Panc1 (cell line): ENCODE measurements around the gene TANGO6. TPM values are rescaled to one million over a fixed set of nuclear protein-coding genes. Genes with fewer than 3 reads are reported as not detected.

Experiments used
- ATAC-seq: fragments of 200-7000 bp; cut with Tn5 transposase; 2 replicates; pipeline ENCODE4 v1.9.1; 2020; ENCODE audit warnings: mild to moderate bottlenecking, moderate library complexity
- BruUV-seq: library from RNA; stranded (reverse); fragments of 400-500 nt; replicated peaks from 2 replicates; lab custom pipeline; 2021; lab: Mats Ljungman, UMichigan
- CTCF ChIA-PET: fragments of 300-600 bp; sonication (Branson Sonifier 250); formaldehyde crosslinking; loops from one replicate; lab custom pipeline; 2022; ENCODE audit warnings: antibody characterized with exemption; lab: Charles Lee
- POLR2A ChIA-PET: fragments of 300-600 bp; sonication (Branson Sonifier 250); formaldehyde crosslinking; loops from one replicate; lab custom pipeline; 2022; ENCODE audit warnings: antibody characterized with exemption; lab: Charles Lee
- DNase-seq: peaks from one replicate; pipeline ENCODE4 v3.0.0-alpha.2; 2010; ENCODE audit warnings: low read depth, low spot score
- H3K27ac ChIP-seq: 2 replicates; pipeline ENCODE4 v1.5.1; 2011; ENCODE audit warnings: mild to moderate bottlenecking, low read length, inconsistent platforms
- H3K27me3 ChIP-seq: fragments of 200-500 bp; sonication (Bioruptor generic); 2 replicates; pipeline ENCODE4 v1.6.0; 2014; ENCODE audit warnings: low read length, inconsistent platforms; ENCODE audit not compliant: control insufficient read depth, insufficient read depth
- H3K36me3 ChIP-seq: fragments of 200-500 bp; sonication (Bioruptor generic); 2 replicates; pipeline ENCODE4 v1.5.1; 2014; ENCODE audit warnings: inconsistent platforms, mild to moderate bottlenecking, low read length, moderate library complexity; ENCODE audit not compliant: control insufficient read depth, insufficient read depth
- H3K4me1 ChIP-seq: 2 replicates; pipeline ENCODE4 v1.5.1; 2011; ENCODE audit warnings: inconsistent platforms, mild to moderate bottlenecking, low read length, moderate library complexity; ENCODE audit not compliant: control insufficient read depth, insufficient read depth
- H3K4me3 ChIP-seq, 2 experiments: 2 replicates each; pipeline ENCODE4 v1.5.1; 2011 to 2012; ENCODE audit warnings: low read depth in 2 of 2, low read length in 2 of 2, mild to moderate bottlenecking in 2 of 2, inconsistent platforms in 1 of 2, moderate library complexity in 1 of 2
- H3K9me3 ChIP-seq: fragments of 200-500 bp; sonication (Bioruptor generic); 2 replicates; pipeline ENCODE4 v1.5.1; 2014; ENCODE audit warnings: low read depth, mild to moderate bottlenecking, inconsistent platforms, low read length, moderate library complexity; ENCODE audit not compliant: control insufficient read depth, insufficient read depth
- CTCF ChIP-seq: fragments of 450-650 bp; IDR thresholded peaks from 2 replicates; pipeline ENCODE4 v1.5.1; 2017; ENCODE audit warnings: mild to moderate bottlenecking
- POLR2AphosphoS5 ChIP-seq: IDR thresholded peaks from 2 replicates; pipeline ENCODE4 v1.6.1; 2012; ENCODE audit warnings: mild to moderate bottlenecking, low read depth, low read length, moderate library complexity
- REST ChIP-seq, 2 experiments: IDR thresholded peaks; 2 replicates each; pipeline ENCODE4 v1.6.1; 2011 to 2012; ENCODE audit warnings: low read depth in 2 of 2, control low read depth in 1 of 2, low read length in 1 of 2, mild to moderate bottlenecking in 1 of 2, moderate library complexity in 1 of 2; ENCODE audit not compliant: insufficient read depth in 1 of 2
- SIN3A ChIP-seq: IDR thresholded peaks from 2 replicates; pipeline ENCODE4 v1.6.1; 2012; ENCODE audit warnings: low read depth, mild to moderate bottlenecking, low read length, moderate library complexity, borderline replicate concordance; ENCODE audit not compliant: insufficient read depth
- TCF7L2 ChIP-seq: IDR thresholded peaks from 2 replicates; pipeline ENCODE4 v1.6.1; 2011; ENCODE audit warnings: mild to moderate bottlenecking, low read depth, low read length, inconsistent platforms
- in situ Hi-C: cut with HindIII; loops from 2 replicates; pipeline ENCODE4 v1.10.0; 2016; ENCODE audit warnings: low sequenced_read_pairs, low pct_unique_long_range_greater_than_20kb
- intact Hi-C: fragments of 100-400 bp; cut with micrococcal nuclease; formaldehyde crosslinking; loops from one replicate; pipeline ENCODE4 v1.10.0; 2022; ENCODE audit not compliant: unreplicated experiment
- total RNA-seq: library from RNA; stranded (reverse); gene quantifications from one replicate; pipeline ENCODE4 v1.2.1, GENCODE V29; 2021; ENCODE audit not compliant: unreplicated experiment

Gene TANGO6
- total RNA-seq, 1 experiment from 2014 or later: 11.0 TPM

DNA sequence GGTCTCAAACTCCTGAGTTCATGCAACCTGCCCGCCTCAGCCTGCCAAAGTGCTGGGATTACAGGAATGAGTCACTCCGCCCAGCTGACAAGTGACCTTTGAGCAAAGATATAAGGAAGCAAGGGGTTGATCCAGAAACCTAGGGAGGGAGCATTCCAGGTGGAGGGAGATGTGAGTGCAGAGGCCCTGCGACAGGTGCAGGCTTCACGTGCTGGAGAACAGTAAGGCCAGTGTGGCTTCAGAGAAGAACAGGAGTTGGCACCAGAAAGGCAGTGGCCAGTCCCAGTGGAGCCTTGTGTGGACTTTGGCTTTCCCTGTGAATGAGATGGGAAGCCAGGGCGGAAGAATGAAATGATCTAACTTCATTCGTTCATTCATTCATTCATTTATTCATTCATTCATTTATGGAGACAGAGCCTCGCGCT lies 188.6 kb downstream of the TANGO6 start:
- H3K4me3 ChIP-seq: no peak overlapping the region
- no peaks in the 10 kb centered on the region for H3K9me3 ChIP-seq
- POLR2A ChIA-PET: no interaction called here
- H3K27me3 ChIP-seq: no peaks in the 10 kb centered on the region
- DNase-seq: no peak
- no peaks in the 10 kb centered on the region for H3K36me3 ChIP-seq
- TF ChIP-seq TCF7L2 (no peak), SIN3A (no peak), REST (IDR thresholded peaks at IDR 0.05; ENCODE audit: insufficient read depth in 1 of 2, low read depth in 2 of 2, low read length in 1 of 2) (no peak), POLR2AphosphoS5 (no peak), CTCF (no peak)
- no peak for ATAC-seq
- intact Hi-C loops (no loop called here), in situ Hi-C loops (no loop called here)
- H3K4me1 ChIP-seq: no peaks in the 10 kb centered on the region
- BruUV-seq: no TSS peak
- H3K27ac ChIP-seq: no peak overlapping the region
- CTCF ChIA-PET: no interaction called here

- DNase-seq (no peak), ATAC-seq (no peak)
- TF ChIP-seq TCF7L2 (no peak), REST (IDR thresholded peaks at IDR 0.05; ENCODE audit: insufficient read depth in 1 of 2, low read depth in 2 of 2, low read length in 1 of 2) (no peak), POLR2AphosphoS5 (no peak), SIN3A (no peak), CTCF (no peak)
- H3K4me1 ChIP-seq: no peaks in the 10 kb centered on the region
- CTCF ChIA-PET: no interaction called here
- H3K27me3 ChIP-seq: no peaks in the 10 kb centered on the region
- BruUV-seq: no TSS peak
- POLR2A ChIA-PET: no interaction called here
- no peaks in the 10 kb centered on the region for H3K9me3 ChIP-seq
- no peak overlapping the region for H3K4me3 ChIP-seq
- H3K27ac ChIP-seq: no peak overlapping the region
- H3K36me3 ChIP-seq: no peaks in the 10 kb centered on the region
- in situ Hi-C loops: no loop called here
- intact Hi-C loops: no loop called here
Observed at GRCh38 chr16:69033151-69033949, 190.0 kb downstream of the TANGO6 start.
